Breast epithelium (tissue), 4 donors: Measurements from ENCODE around the gene PRKAA1. TPM values are rescaled to one million over a fixed set of nuclear protein-coding genes. Genes with fewer than 3 reads are reported as not detected.
"Not testable (repeated sequence)": the region's sequence is repeated elsewhere in the genome, so short reads cannot be mapped to it uniquely, and the experiment has no call there.

ENCODE experiments used
- DNase-seq, 2 donors: peaks; one replicate each; pipeline ENCODE4 v3.0.0-alpha.2; 2019; ENCODE audit warnings: low spot score in 2 of 2
- H3K27ac ChIP-seq, 2 donors: fragments of 200-600 bp; sonication (generic) in 1 of 2; one replicate each; pipeline ENCODE4 v1.5.1; 2016 to 2019; ENCODE audit warnings: mild to moderate bottlenecking in 1 of 2
- H3K27me3 ChIP-seq, 2 donors: fragments of 200-600 bp; sonication (generic) in 1 of 2; one replicate each; pipeline versions ENCODE4 v1.5.1 to v1.6.0; 2017 to 2019; ENCODE audit warnings: control low read depth in 1 of 2, mild to moderate bottlenecking in 1 of 2
- H3K36me3 ChIP-seq: fragments of 200-600 bp; one replicate; pipeline ENCODE4 v1.5.1; 2019
- H3K4me1 ChIP-seq, 2 donors: fragments of 200-600 bp; sonication (generic); one replicate each; pipeline ENCODE4 v1.5.1; 2016 to 2019; ENCODE audit warnings: control low read depth in 1 of 2
- H3K4me3 ChIP-seq, 3 donors: fragments of 200-600 bp; sonication (generic); 1 replicate in 2 of 3; 2 replicates in 1 of 3; pipeline ENCODE4 v1.5.1; 2016 to 2019; ENCODE audit warnings: mild to moderate bottlenecking in 3 of 3, moderate library complexity in 2 of 3
- H3K9me3 ChIP-seq, 2 donors: fragments of 200-600 bp; sonication (generic) in 1 of 2; one replicate each; pipeline ENCODE4 v1.5.1; 2016 to 2019; ENCODE audit warnings: control low read depth in 1 of 2
- CTCF ChIP-seq, 3 donors: fragments of 450-650 bp; IDR thresholded peaks; one replicate each; pipeline ENCODE4 v1.5.1; 2016 to 2017; ENCODE audit warnings: antibody characterized with exemption in 3 of 3, mild to moderate bottlenecking in 3 of 3, moderate library complexity in 3 of 3
- POLR2A ChIP-seq: fragments of 450-650 bp; IDR thresholded peaks from one replicate; pipeline ENCODE4 v1.6.1; 2016; ENCODE audit warnings: antibody characterized with exemption, mild to moderate bottlenecking, moderate library complexity
- POLR2AphosphoS5 ChIP-seq, 3 donors: sonication (generic); formaldehyde crosslinking; IDR thresholded peaks; one replicate each; pipeline ENCODE4 v1.6.1; 2017; ENCODE audit warnings: antibody characterized with exemption in 3 of 3
- intact Hi-C: fragments of 100-400 bp; cut with DNase I; formaldehyde crosslinking; loops from one replicate; pipeline ENCODE4 v1.15.1; 2023; ENCODE audit warnings: low total_unique reads
- total RNA-seq, 3 donors: library from RNA; depleted of rRNA; stranded (reverse); fragments of >200 nt; gene quantifications; one replicate each; pipeline ENCODE4 v1.1.0, GENCODE V29; 2016

Gene PRKAA1
- total RNA-seq, 3 donors from 2014 or later = 100 to 134 (median 112) TPM

- H3K36me3 ChIP-seq = no peaks in the 10 kb centered on the region
- H3K9me3 ChIP-seq = no peaks in the 10 kb centered on the region
- intact Hi-C loops = no loop called here
- no peaks in the 10 kb centered on the region for H3K27me3 ChIP-seq
- DNase-seq = no peak
- H3K4me3 ChIP-seq = peak overlapping the region; percentile 92 to 97 (median 97)
- no peak for TF ChIP-seq POLR2A
- no peak for TF ChIP-seq POLR2AphosphoS5 (IDR thresholded peaks at IDR 0.05)
- no peak for TF ChIP-seq CTCF (IDR thresholded peaks at IDR 0.05)
- H3K27ac ChIP-seq = peak overlapping the region; percentile 90 to 98
- H3K4me1 ChIP-seq = no peaks in the 10 kb centered on the region
Observed at GRCh38 chr5:40798801-40799210, 632 bp upstream of the PRKAA1 start.

- DNase-seq = peak; percentile 40 to 66
- Histone ChIP-seq H3K27ac (peak overlapping the region; percentile 90 to 98), H3K4me1 (peaks cover 0 to 5% of the 10 kb centered on the region in 2 donors), H3K4me3 (peak overlapping the region; percentile 92 to 97 (median 97)), H3K36me3 (no peaks in the 10 kb centered on the region), H3K9me3 (no peaks in the 10 kb centered on the region), H3K27me3 (no peaks in the 10 kb centered on the region)
- TF ChIP-seq CTCF (IDR thresholded peaks at IDR 0.05) (no peak), POLR2A (no peak), POLR2AphosphoS5 (IDR thresholded peaks at IDR 0.05) (no peak)
- intact Hi-C loops = no loop called here
Observed at GRCh38 chr5:40797273-40798011, 732 bp downstream of the PRKAA1 start.

GRCh38 chr5:40796487-40796889 is 1.7 kb downstream of the PRKAA1 start:
- H3K27ac ChIP-seq = peak overlapping the region; percentile 77 to 90
- DNase-seq = no peak
- peaks cover 0 to 5% of the 10 kb centered on the region in 2 donors for H3K4me1 ChIP-seq
- intact Hi-C loops = no loop called here
- TF ChIP-seq CTCF (IDR thresholded peaks at IDR 0.05) (no peak), POLR2AphosphoS5 (IDR thresholded peaks at IDR 0.05) (peak in 1 of 3 donors; percentile 40), POLR2A (no peak)
- H3K9me3 ChIP-seq = no peaks in the 10 kb centered on the region
- H3K36me3 ChIP-seq = no peaks in the 10 kb centered on the region
- H3K27me3 ChIP-seq = no peaks in the 10 kb centered on the region
- peak overlapping the region; percentile 92 to 97 (median 97) for H3K4me3 ChIP-seq

GRCh38 chr5:40794877-40795276 is 3.3 kb downstream of the PRKAA1 start:
- not testable (repeated sequence) for DNase-seq, H3K4me1 ChIP-seq, H3K36me3 ChIP-seq

GRCh38 chr5:40794340-40794739 is 3.8 kb downstream of the PRKAA1 start:
- H3K4me1 ChIP-seq = not testable (repeated sequence)

More at GRCh38 chr5:40794877-40795276, 3.3 kb downstream of the PRKAA1 start:
- H3K27me3 ChIP-seq, H3K9me3 ChIP-seq, H3K4me3 ChIP-seq, H3K27ac ChIP-seq, intact Hi-C loops: not testable (repeated sequence)

GRCh38 chr5:40792691-40793090 is 5.5 kb downstream of the PRKAA1 start:
- intact Hi-C loops, H3K4me1 ChIP-seq, H3K27ac ChIP-seq, H3K4me3 ChIP-seq, H3K36me3 ChIP-seq, H3K27me3 ChIP-seq, DNase-seq, H3K9me3 ChIP-seq: not testable (repeated sequence)

More at GRCh38 chr5:40794340-40794739, 3.8 kb downstream of the PRKAA1 start:
- H3K9me3 ChIP-seq, H3K36me3 ChIP-seq, DNase-seq, H3K27me3 ChIP-seq, H3K27ac ChIP-seq, intact Hi-C loops, H3K4me3 ChIP-seq: not testable (repeated sequence)
